ENCODE measurements around the gene TUT7. TPM values are rescaled to one million over a fixed set of nuclear protein-coding genes. Genes with fewer than 3 reads are reported as not detected.

TUT7 gene
- total and polyA plus RNA-seq, 10 of the 15 experiments (the other 5 are each of a cell fraction or from before 2014, with no cell fraction given): 10.0 to 49.8 (median 30.4) TPM

DNA sequence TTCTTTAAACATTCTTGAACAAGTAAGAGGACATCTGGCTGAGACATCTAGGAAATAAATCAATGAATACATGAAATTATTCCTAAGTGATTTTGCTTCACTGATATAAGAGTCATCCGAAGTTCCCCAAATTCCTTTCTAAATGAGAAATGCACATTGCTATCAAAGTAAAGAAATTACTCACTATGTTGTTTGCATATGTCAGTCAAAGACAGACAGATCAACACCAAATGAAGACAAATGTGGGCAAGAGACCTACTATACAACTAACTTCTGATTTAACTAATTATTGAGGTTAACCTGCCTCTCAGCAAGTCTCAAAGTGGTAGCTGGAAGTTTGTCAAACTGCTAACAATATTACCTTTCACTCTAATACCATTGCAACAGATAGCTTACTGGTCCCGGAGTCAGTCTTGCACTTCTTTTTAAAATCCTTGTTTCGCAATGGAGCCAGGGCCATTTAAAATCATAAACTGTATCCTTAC is 13.2 kb downstream of the TUT7 start:
- peak overlapping the region; percentile 62 for H3K27ac ChIP-seq (ENCODE audit: control insufficient read depth, insufficient read depth)
- TF ChIP-seq IKZF1 (conservative IDR thresholded peaks at IDR 0.05) (peak; percentile 58), SREBF1 (IDR thresholded peaks at IDR 0.05; ENCODE audit: low read length) (no peak), RFX5 (IDR thresholded peaks at IDR 0.05; ENCODE audit: low read depth, low read length) (no peak), BACH1 (IDR thresholded peaks at IDR 0.05; ENCODE audit: borderline replicate concordance) (peak; percentile 75; the same call in 1 of the 2 replicates), ZBED1 (IDR thresholded peaks at IDR 0.05; ENCODE audit: borderline replicate concordance) (no peak), IRF5 (IDR thresholded peaks at IDR 0.05; ENCODE audit: borderline replicate concordance) (no peak), POU2F2 (IDR thresholded peaks at IDR 0.05; ENCODE audit: borderline replicate concordance, low read depth, low read length) (peak; percentile 57; the same call in 2 of the 3 replicates), CHD4 (IDR thresholded peaks at IDR 0.05) (no peak), MXI1 (IDR thresholded peaks at IDR 0.05; ENCODE audit: low read depth, low read length) (no peak), EED (IDR thresholded peaks at IDR 0.05; ENCODE audit: low read depth) (no peak), NR2C1 (IDR thresholded peaks at IDR 0.05) (no peak), CBX5 (IDR thresholded peaks at IDR 0.05; ENCODE audit: low read depth) (no peak), RUNX3 (IDR thresholded peaks at IDR 0.05; ENCODE audit: low read length) (peak; percentile 62), LARP7 (IDR thresholded peaks at IDR 0.05) (no peak), PAX5 (IDR thresholded peaks at IDR 0.05; ENCODE audit: borderline replicate concordance, low read depth, low read length) (no peak), YBX1 (IDR thresholded peaks at IDR 0.05) (no peak), NR2C2 (IDR thresholded peaks at IDR 0.05; ENCODE audit: borderline replicate concordance, control insufficient read depth, insufficient read length, low read depth) (no peak), HCFC1 (IDR thresholded peaks at IDR 0.05; ENCODE audit: low read length) (no peak), POLR2A (IDR thresholded peaks at IDR 0.05; ENCODE audit: low read depth, low read length) (no peak), BCL11A (IDR thresholded peaks at IDR 0.05; ENCODE audit: low read depth, low read length) (peak; percentile 42; the same call in 1 of the 2 replicates)
- TF ChIP-seq, protein P1, sequence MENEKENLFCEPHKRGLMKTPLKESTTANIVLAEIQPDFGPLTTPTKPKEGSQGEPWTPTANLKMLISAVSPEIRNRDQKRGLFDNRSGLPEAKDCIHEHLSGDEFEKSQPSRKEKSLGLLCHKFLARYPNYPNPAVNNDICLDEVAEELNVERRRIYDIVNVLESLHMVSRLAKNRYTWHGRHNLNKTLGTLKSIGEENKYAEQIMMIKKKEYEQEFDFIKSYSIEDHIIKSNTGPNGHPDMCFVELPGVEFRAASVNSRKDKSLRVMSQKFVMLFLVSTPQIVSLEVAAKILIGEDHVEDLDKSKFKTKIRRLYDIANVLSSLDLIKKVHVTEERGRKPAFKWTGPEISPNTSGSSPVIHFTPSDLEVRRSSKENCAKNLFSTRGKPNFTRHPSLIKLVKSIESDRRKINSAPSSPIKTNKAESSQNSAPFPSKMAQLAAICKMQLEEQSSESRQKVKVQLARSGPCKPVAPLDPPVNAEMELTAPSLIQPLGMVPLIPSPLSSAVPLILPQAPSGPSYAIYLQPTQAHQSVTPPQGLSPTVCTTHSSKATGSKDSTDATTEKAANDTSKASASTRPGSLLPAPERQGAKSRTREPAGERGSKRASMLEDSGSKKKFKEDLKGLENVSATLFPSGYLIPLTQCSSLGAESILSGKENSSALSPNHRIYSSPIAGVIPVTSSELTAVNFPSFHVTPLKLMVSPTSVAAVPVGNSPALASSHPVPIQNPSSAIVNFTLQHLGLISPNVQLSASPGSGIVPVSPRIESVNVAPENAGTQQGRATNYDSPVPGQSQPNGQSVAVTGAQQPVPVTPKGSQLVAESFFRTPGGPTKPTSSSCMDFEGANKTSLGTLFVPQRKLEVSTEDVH (IDR thresholded peaks at IDR 0.05; ENCODE audit: low read depth, partially characterized antibody): no peak
- TF ChIP-seq, protein P2, sequence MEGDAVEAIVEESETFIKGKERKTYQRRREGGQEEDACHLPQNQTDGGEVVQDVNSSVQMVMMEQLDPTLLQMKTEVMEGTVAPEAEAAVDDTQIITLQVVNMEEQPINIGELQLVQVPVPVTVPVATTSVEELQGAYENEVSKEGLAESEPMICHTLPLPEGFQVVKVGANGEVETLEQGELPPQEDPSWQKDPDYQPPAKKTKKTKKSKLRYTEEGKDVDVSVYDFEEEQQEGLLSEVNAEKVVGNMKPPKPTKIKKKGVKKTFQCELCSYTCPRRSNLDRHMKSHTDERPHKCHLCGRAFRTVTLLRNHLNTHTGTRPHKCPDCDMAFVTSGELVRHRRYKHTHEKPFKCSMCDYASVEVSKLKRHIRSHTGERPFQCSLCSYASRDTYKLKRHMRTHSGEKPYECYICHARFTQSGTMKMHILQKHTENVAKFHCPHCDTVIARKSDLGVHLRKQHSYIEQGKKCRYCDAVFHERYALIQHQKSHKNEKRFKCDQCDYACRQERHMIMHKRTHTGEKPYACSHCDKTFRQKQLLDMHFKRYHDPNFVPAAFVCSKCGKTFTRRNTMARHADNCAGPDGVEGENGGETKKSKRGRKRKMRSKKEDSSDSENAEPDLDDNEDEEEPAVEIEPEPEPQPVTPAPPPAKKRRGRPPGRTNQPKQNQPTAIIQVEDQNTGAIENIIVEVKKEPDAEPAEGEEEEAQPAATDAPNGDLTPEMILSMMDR (IDR thresholded peaks at IDR 0.05 in 2 of 3, conservative IDR thresholded peaks at IDR 0.05 in 1 of 3; ENCODE audit: control insufficient read depth in 2 of 3, extremely low read depth in 1 of 3, insufficient read depth in 1 of 3, low read depth in 3 of 3, low read length in 3 of 3): no peak

More for the DNA sequence above, 13.2 kb downstream of the TUT7 start:
- peaks cover 2 to 21% of the 10 kb centered on the region in 2 experiments; a peak in 3 of 4 replicates for H3K36me3 ChIP-seq (ENCODE audit: control insufficient read depth in 2 of 2, insufficient read depth in 2 of 2, low read length in 1 of 2)
- H3K4me3 ChIP-seq: no peak overlapping the region; the same call in 1 of the 2 replicates
- H3K4me2 ChIP-seq (ENCODE audit: control insufficient read depth, insufficient read depth): peak overlapping the region; percentile 68
- POLR2A ChIA-PET: interaction anchor here (0.5 to 5.3 kb wide), 5 partner anchors 9 to 388 kb away, joined by 3 to 30 read pairs (median 10); partner anchors contain the start of gene ISCA1
- no peak for DNase-seq (ENCODE audit: low read depth, low spot score)
- SMC1A ChIA-PET (ENCODE audit: uncharacterized antibody, unreplicated experiment): interaction anchor here (0.6 to 7.0 kb wide), 6 partner anchors 9 to 43 kb away, joined by 3 to 51 read pairs (median 4); no protein-coding TSS in a partner anchor
- H3K4me1 ChIP-seq (ENCODE audit: control insufficient read depth, insufficient read depth, low read length): peaks cover 50% of the 10 kb centered on the region
- WGBS (ENCODE audit: insufficient coverage, insufficient replicate concordance, low lambda C conversion rate, missing lambda C conversion rate): 33% methylated on average over 3 of the region's 3 CpGs
- ATAC-seq: peak; percentile 36
- CTCF ChIA-PET: interaction anchor here (1.1 to 3.4 kb wide), 7 partner anchors 10 to 21 kb away, joined by 4 to 20 read pairs (median 5); partner anchors contain the start of gene TUT7
- intact Hi-C loops (cut with micrococcal nuclease; ENCODE audit: unreplicated experiment): no loop called here
- no peaks in the 10 kb centered on the region for H4K20me1 ChIP-seq (ENCODE audit: control insufficient read depth, insufficient read depth)
- no TSS peak for BruUV-seq (replicated peaks)
- H2AFZ ChIP-seq (ENCODE audit: control insufficient read depth, low read depth, low read length): no peak overlapping the region
- peaks cover 8% of the 10 kb centered on the region for H3K79me2 ChIP-seq (ENCODE audit: control insufficient read depth, insufficient read depth, low read length)
- RAD21 ChIA-PET (ENCODE audit: unreplicated experiment): interaction anchor here (4.0 kb wide), 1 partner anchor 10 kb away, joined by 26 read pairs; no protein-coding TSS in a partner anchor
- no peaks in the 10 kb centered on the region for H3K27me3 ChIP-seq (replicated peaks in 1 of 2; ENCODE audit: control insufficient read depth in 2 of 2, insufficient read depth in 2 of 2, low read length in 1 of 2)
- no peaks in the 10 kb centered on the region for H3K9me3 ChIP-seq (replicated peaks; ENCODE audit: control insufficient read depth, insufficient read depth, low read length)
- peak; percentile 41 for FAIRE-seq
- H3K9ac ChIP-seq (ENCODE audit: control insufficient read depth, insufficient read depth, low read length): no peak overlapping the region
- in situ Hi-C loops (cut with MboI): no loop called here
